NCI-H460 (cell line): ENCODE measurements around the gene ZNF142. TPM values are rescaled to one million over a fixed set of nuclear protein-coding genes. Genes with fewer than 3 reads are reported as not detected.
A peak's percentile ranks its signal among the peaks of the same experiment; 100 is the strongest.

Experiments used
- DNase-seq: peaks from one replicate; pipeline ENCODE4 v3.0.0-alpha.2; 2016; ENCODE audit warnings: low read depth; ENCODE audit errors: extremely low read depth
- total RNA-seq: library from RNA; depleted of rRNA; stranded (reverse); fragments of >200 nt; shearing (Covaris generic); gene quantifications from 2 replicates; pipeline ENCODE4 v1.2.3, GENCODE V29; 2014

ZNF142 gene
- total RNA-seq, 1 experiment from 2014 or later: 17.5 TPM

GRCh38 chr2:218648787-218649100 is 10.7 kb downstream of the ZNF142 start:
- DNase-seq: no peak

- peak; percentile 61 for DNase-seq
Observed at GRCh38 chr2:218648088-218648786, 11.2 kb downstream of the ZNF142 start.

- DNase-seq: no peak
Observed at GRCh38 chr2:218645126-218645525, 14.3 kb downstream of the ZNF142 start.

- no peak for DNase-seq
Observed at GRCh38 chr2:218644721-218645120, 14.7 kb downstream of the ZNF142 start.

- DNase-seq: no peak
Observed at GRCh38 chr2:218643751-218644310, 15.6 kb downstream of the ZNF142 start.

GRCh38 chr2:218642786-218643185 is 16.6 kb downstream of the ZNF142 start:
- DNase-seq: no peak

- DNase-seq: no peak
Observed at GRCh38 chr2:218642121-218642656, 17.2 kb downstream of the ZNF142 start.

- DNase-seq: no peak
Observed at GRCh38 chr2:218638372-218638771, 21.1 kb downstream of the ZNF142 start.

GRCh38 chr2:218635719-218636118 is 23.7 kb downstream of the ZNF142 start:
- no peak for DNase-seq

GRCh38 chr2:218631837-218632236 is 27.6 kb downstream of the ZNF142 start:
- DNase-seq: no peak

- DNase-seq: no peak
Observed at GRCh38 chr2:218627939-218628338, 31.5 kb downstream of the ZNF142 start.

GRCh38 chr2:218626369-218626768 is 33.1 kb downstream of the ZNF142 start:
- no peak for DNase-seq

- no peak for DNase-seq
Observed at GRCh38 chr2:218623366-218623705, 36.1 kb downstream of the ZNF142 start.

- no peak for DNase-seq
Observed at GRCh38 chr2:218622606-218623365, 36.6 kb downstream of the ZNF142 start.

- no peak for DNase-seq
Observed at GRCh38 chr2:218621007-218621406, 38.4 kb downstream of the ZNF142 start.

GRCh38 chr2:218618102-218618860 is 41.1 kb downstream of the ZNF142 start:
- DNase-seq: no peak

GRCh38 chr2:218615868-218616315 is 43.5 kb downstream of the ZNF142 start:
- DNase-seq: no peak

GRCh38 chr2:218607436-218608115 is 51.8 kb downstream of the ZNF142 start, which contains the start of gene PLCD4:
PLCD4 (plus strand) TSS chr2:218607899; CDS start chr2:218615740, 7,841 bp downstream.
- DNase-seq: peak; percentile 55

GRCh38 chr2:218605432-218605831 is 54.0 kb downstream of the ZNF142 start:
- DNase-seq: no peak
